ENCODE results near the gene MICAL3.

DNA sequence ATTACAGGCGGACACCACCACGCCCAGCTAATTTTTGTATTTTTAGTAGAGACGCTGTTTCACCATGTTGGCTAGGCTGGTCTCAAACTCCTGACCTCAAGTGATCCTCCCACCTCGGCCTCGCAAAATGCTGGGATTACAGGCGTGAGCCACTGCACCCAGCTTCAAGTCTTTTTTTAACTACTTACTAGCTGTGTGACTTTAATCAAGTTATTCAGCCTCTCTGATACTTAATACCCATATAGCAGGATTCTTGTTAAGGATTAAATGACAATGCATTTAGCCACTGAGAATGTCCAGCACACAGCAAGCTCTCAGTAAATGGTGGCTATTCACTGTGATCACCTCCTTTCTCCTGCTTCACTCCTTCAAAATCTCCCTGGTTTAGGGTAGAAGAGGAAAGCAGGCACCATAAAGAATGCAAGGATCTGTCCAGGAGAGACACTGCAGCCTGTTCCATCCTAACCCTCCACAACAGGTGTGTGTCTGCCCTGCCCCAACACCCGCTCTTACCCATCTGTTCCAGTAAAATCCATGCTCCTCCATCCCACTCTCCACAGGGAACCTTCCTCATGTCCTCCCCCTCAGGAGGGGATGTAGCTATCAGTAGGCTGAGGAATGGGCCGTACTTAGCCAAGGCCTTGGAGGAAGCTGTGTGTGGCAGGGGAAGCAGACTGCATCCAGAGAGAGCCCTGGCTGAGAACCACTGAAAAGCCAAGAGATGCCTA is 69.3 kb downstream of the MICAL3 start:
- TF ChIP-seq CHD2 (IDR thresholded peaks at IDR 0.05; ENCODE audit: low read length, partially characterized antibody), result no peak
- TF ChIP-seq, protein P1, sequence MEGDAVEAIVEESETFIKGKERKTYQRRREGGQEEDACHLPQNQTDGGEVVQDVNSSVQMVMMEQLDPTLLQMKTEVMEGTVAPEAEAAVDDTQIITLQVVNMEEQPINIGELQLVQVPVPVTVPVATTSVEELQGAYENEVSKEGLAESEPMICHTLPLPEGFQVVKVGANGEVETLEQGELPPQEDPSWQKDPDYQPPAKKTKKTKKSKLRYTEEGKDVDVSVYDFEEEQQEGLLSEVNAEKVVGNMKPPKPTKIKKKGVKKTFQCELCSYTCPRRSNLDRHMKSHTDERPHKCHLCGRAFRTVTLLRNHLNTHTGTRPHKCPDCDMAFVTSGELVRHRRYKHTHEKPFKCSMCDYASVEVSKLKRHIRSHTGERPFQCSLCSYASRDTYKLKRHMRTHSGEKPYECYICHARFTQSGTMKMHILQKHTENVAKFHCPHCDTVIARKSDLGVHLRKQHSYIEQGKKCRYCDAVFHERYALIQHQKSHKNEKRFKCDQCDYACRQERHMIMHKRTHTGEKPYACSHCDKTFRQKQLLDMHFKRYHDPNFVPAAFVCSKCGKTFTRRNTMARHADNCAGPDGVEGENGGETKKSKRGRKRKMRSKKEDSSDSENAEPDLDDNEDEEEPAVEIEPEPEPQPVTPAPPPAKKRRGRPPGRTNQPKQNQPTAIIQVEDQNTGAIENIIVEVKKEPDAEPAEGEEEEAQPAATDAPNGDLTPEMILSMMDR (IDR thresholded peaks at IDR 0.05), result no peak
- no peak for TF ChIP-seq EP300 (IDR thresholded peaks at IDR 0.05)
- TF ChIP-seq, protein P2, sequence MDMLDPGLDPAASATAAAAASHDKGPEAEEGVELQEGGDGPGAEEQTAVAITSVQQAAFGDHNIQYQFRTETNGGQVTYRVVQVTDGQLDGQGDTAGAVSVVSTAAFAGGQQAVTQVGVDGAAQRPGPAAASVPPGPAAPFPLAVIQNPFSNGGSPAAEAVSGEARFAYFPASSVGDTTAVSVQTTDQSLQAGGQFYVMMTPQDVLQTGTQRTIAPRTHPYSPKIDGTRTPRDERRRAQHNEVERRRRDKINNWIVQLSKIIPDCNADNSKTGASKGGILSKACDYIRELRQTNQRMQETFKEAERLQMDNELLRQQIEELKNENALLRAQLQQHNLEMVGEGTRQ (IDR thresholded peaks at IDR 0.05), result no peak
- TF ChIP-seq NFE2L2 (conservative IDR thresholded peaks at IDR 0.05; ENCODE audit: low read length), result no peak
- TF ChIP-seq SMC3 (IDR thresholded peaks at IDR 0.05), result no peak
- no peak for TF ChIP-seq JUNB (IDR thresholded peaks at IDR 0.05)
- TF ChIP-seq TP53 (CRISPR knock-in tag; IDR thresholded peaks at IDR 0.05), result no peak
- no peak for TF ChIP-seq POLR2A (IDR thresholded peaks at IDR 0.05; ENCODE audit: low read length)
